Ectodermal cell (in vitro differentiated cells): ENCODE data around the gene RIPK1.
"Not testable (repeated sequence)": the region's sequence is repeated elsewhere in the genome, so short reads cannot be mapped to it uniquely, and the experiment has no call there.

Experiments
- H3K27ac ChIP-seq: 2 replicates; pipeline ENCODE4 v1.7.0; 2013; ENCODE audit warnings: mild to moderate bottlenecking, low read depth, low read length; ENCODE audit not compliant: insufficient read depth, poor library complexity, severe bottlenecking
- H3K27me3 ChIP-seq: 2 replicates; pipeline ENCODE4 v1.7.0; 2013; ENCODE audit warnings: mild to moderate bottlenecking, low read length; ENCODE audit not compliant: insufficient read depth, control insufficient read depth, poor library complexity, severe bottlenecking
- H3K36me3 ChIP-seq: one replicate; pipeline ENCODE4 v1.7.0; 2013; ENCODE audit warnings: low read length; ENCODE audit not compliant: control insufficient read depth, insufficient read depth
- H3K4me1 ChIP-seq: one replicate; pipeline ENCODE4 v1.7.0; 2013; ENCODE audit warnings: low read length; ENCODE audit not compliant: control insufficient read depth, insufficient read depth
- H3K4me3 ChIP-seq: 2 replicates; pipeline ENCODE4 v1.7.0; 2013; ENCODE audit warnings: low read depth, low read length, control low read depth; ENCODE audit not compliant: insufficient read depth
- H3K9me3 ChIP-seq: 2 replicates; pipeline ENCODE4 v1.7.0; 2013; ENCODE audit warnings: mild to moderate bottlenecking, low read length, moderate library complexity; ENCODE audit not compliant: control insufficient read depth
- WGBS, 2 experiments: methylation state at CpG; one replicate each; pipeline ENCODE4 v1.1.7; 2013; ENCODE audit warnings: missing lambda C conversion rate in 2 of 2; 5-methylcytosine and 5-hydroxymethylcytosine counted together

Gene RIPK1

GRCh38 chr6:3143158-3143557 lies 74.9 kb downstream of the RIPK1 start:
- 60 to 69% methylated on average over 6 of the region's 6 CpGs for WGBS, 2 experiments
- Histone ChIP-seq H3K27ac (no peak overlapping the region), H3K36me3 (peaks cover 34% of the 10 kb centered on the region), H3K4me1 (no peaks in the 10 kb centered on the region), H3K4me3 (no peak overlapping the region), H3K9me3 (no peaks in the 10 kb centered on the region), H3K27me3 (no peaks in the 10 kb centered on the region)

GRCh38 chr6:3144571-3144970 lies 76.3 kb downstream of the RIPK1 start:
- Histone ChIP-seq H3K27ac (no peak overlapping the region), H3K27me3 (no peaks in the 10 kb centered on the region), H3K4me3 (no peak overlapping the region), H3K36me3 (peaks cover 21% of the 10 kb centered on the region), H3K4me1 (no peaks in the 10 kb centered on the region), H3K9me3 (no peaks in the 10 kb centered on the region)
- WGBS, 2 experiments: 85 to 87% methylated on average over 8 of the region's 8 CpGs

GRCh38 chr6:3147914-3148757 lies 79.8 kb downstream of the RIPK1 start:
- Histone ChIP-seq H3K36me3 (peaks cover 27% of the 10 kb centered on the region), H3K27ac (no peak overlapping the region)
- 91 to 95% methylated on average over 6 of the region's 6 CpGs for WGBS, 2 experiments

GRCh38 chr6:3151691-3152090 lies 83.4 kb downstream of the RIPK1 start:
- H3K4me1 ChIP-seq: no peaks in the 10 kb centered on the region
- H3K4me3 ChIP-seq: no peak overlapping the region
- 88 to 89% methylated on average over 5 of the region's 5 CpGs for WGBS, 2 experiments
- H3K36me3 ChIP-seq: peaks cover 30% of the 10 kb centered on the region
- H3K27ac ChIP-seq: no peak overlapping the region
- H3K27me3 ChIP-seq: no peaks in the 10 kb centered on the region
- no peaks in the 10 kb centered on the region for H3K9me3 ChIP-seq

More at GRCh38 chr6:3147914-3148757, 79.8 kb downstream of the RIPK1 start:
- no peaks in the 10 kb centered on the region for H3K9me3 ChIP-seq
- H3K4me3 ChIP-seq: no peak overlapping the region
- no peaks in the 10 kb centered on the region for H3K27me3 ChIP-seq
- H3K4me1 ChIP-seq: no peaks in the 10 kb centered on the region

GRCh38 chr6:3152689-3153088 lies 84.4 kb downstream of the RIPK1 start:
- Histone ChIP-seq H3K4me1 (no peaks in the 10 kb centered on the region), H3K9me3 (no peaks in the 10 kb centered on the region), H3K27me3 (no peaks in the 10 kb centered on the region), H3K4me3 (no peak overlapping the region), H3K36me3 (peaks cover 26% of the 10 kb centered on the region), H3K27ac (no peak overlapping the region)
- 87 to 92% methylated on average over 3 of the region's 3 CpGs for WGBS, 2 experiments

- not testable (repeated sequence) for H3K4me1 ChIP-seq
Observed at GRCh38 chr6:3155416-3155815, 87.1 kb downstream of the RIPK1 start.

GRCh38 chr6:3156184-3157130 lies 88.2 kb downstream of the RIPK1 start:
- 8% methylated on average over 29 to 30 of the region's 32 CpGs for WGBS, 2 experiments
- H3K4me3 ChIP-seq: peak overlapping the region; percentile 70

More at GRCh38 chr6:3155416-3155815, 87.1 kb downstream of the RIPK1 start:
- H3K27me3 ChIP-seq, H3K27ac ChIP-seq, H3K4me3 ChIP-seq, H3K9me3 ChIP-seq: not testable (repeated sequence)
- 81 to 92% methylated on average over 6 of the region's 6 CpGs for whole genome bisulfite sequencing, 2 experiments
- peaks cover 18% of the 10 kb centered on the region for H3K36me3 ChIP-seq

GRCh38 chr6:3157131-3157933 lies 89.0 kb downstream of the RIPK1 start, which contains the start of gene TUBB2A:
Gene TUBB2A, minus strand, starts transcription at chr6:3157544. Its CDS starts 81 bp downstream, at chr6:3157463.
- H3K27ac ChIP-seq: peak within 1 kb of the TSS; percentile 60
- peaks cover 14% of the 10 kb centered on the region for H3K4me1 ChIP-seq
- 0% methylated on average over 95 of the region's 95 CpGs for WGBS, 2 experiments
- H3K27me3 ChIP-seq: peaks cover 3% of the 10 kb centered on the region
- H3K36me3 ChIP-seq: peaks cover 13% of the 10 kb centered on the region
- peak within 1 kb of the TSS; percentile 70 for H3K4me3 ChIP-seq
- no peaks in the 10 kb centered on the region for H3K9me3 ChIP-seq

More at GRCh38 chr6:3156184-3157130, 88.2 kb downstream of the RIPK1 start:
- not testable (repeated sequence) for H3K9me3 ChIP-seq, H3K4me1 ChIP-seq, H3K27ac ChIP-seq, H3K27me3 ChIP-seq
- H3K36me3 ChIP-seq: peaks cover 16% of the 10 kb centered on the region

GRCh38 chr6:3159805-3160781 lies 91.8 kb downstream of the RIPK1 start:
- Histone ChIP-seq H3K27ac (no peak overlapping the region), H3K4me3 (no peak overlapping the region), H3K9me3 (no peaks in the 10 kb centered on the region), H3K36me3 (peaks cover 2% of the 10 kb centered on the region), H3K4me1 (peaks cover 22% of the 10 kb centered on the region), H3K27me3 (peaks cover 3% of the 10 kb centered on the region)
- 50 to 56% methylated on average over 27 to 31 of the region's 31 CpGs for WGBS, 2 experiments
